AG04450 (cell line): ENCODE measurements around the gene NGRN. TPM values are rescaled to one million over a fixed set of nuclear protein-coding genes. Genes with fewer than 3 reads are reported as not detected.

Source experiments
- CTCF ChIA-PET: fragments of 300-600, 350-600 bp; formaldehyde crosslinking; extraction: SDS; loops from one replicate; lab custom pipeline; 2022; ENCODE audit warnings: antibody characterized with exemption, inconsistent platforms; lab: Charles Lee
- POLR2A ChIA-PET: fragments of 350-600 bp; formaldehyde crosslinking; extraction: SDS; loops from one replicate; lab custom pipeline; 2021; ENCODE audit warnings: antibody characterized with exemption, inconsistent platforms; lab: Yijun Ruan, JAX
- DNase-seq: peaks from one replicate; pipeline ENCODE4 v3.0.0-alpha.2; 2011; ENCODE audit warnings: low read depth, low spot score
- H3K27ac ChIP-seq: one replicate; pipeline ENCODE4 v1.5.1; 2012; ENCODE audit warnings: low read depth, low read length, control low read depth
- H3K27me3 ChIP-seq: one replicate; pipeline ENCODE4 v1.6.0; 2012; ENCODE audit warnings: low read length; ENCODE audit not compliant: control insufficient read depth, insufficient read depth
- H3K4me3 ChIP-seq: 2 replicates; pipeline ENCODE4 v1.5.1; 2011; ENCODE audit warnings: mild to moderate bottlenecking, low read depth, low read length, control low read depth
- H3K9me3 ChIP-seq: 2 replicates; pipeline ENCODE4 v1.5.1; 2012; ENCODE audit warnings: low read length; ENCODE audit not compliant: control insufficient read depth, insufficient read depth
- polyA plus RNA-seq: library from polyadenylated mRNA; depleted of rRNA; stranded (reverse); fragments of >200 nt; gene quantifications from 2 replicates; pipeline ENCODE4 v1.2.3, GENCODE V29; 2011; rRNA removed
- small RNA-seq: library from RNA; depleted of rRNA; stranded (forward); fragments of <200 nt; gene quantifications from one replicate; pipeline ENCODE3, GENCODE V24; 2012; ENCODE audit warnings: low read depth; ENCODE audit not compliant: insufficient read length
- TF ChIP-seq, protein P1 (sequence below): IDR thresholded peaks from 2 replicates; pipeline ENCODE4 v1.5.1; 2011; ENCODE audit warnings: low read depth, low read length, control low read depth, inconsistent platforms

NGRN gene
- polyA plus RNA-seq, 1 experiment = 81.8 TPM

DNA sequence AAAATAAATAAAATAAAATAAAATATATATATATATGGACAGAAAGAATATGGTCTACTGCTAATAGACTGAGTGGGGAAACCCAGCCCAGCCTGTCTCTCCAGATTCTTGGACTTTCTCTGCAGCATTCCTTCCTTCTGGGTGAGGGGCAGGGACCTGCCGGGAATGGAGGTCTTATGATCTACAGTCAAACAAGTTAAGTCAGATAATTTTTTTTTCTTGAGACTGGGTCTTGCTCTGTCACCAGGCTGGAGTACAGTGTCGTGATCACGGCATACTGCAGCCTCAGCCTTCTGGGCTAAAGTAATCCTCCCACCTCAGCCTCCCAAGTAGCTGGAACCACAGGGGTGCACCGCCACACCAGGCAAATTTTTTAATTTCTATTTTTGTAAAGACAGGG, 53.1 kb downstream of the NGRN start:
- ChIA-PET CTCF (interaction anchor here (0.7 to 5.5 kb wide), 4 partner anchors 18 to 317 kb away, joined by 3 to 237 read pairs (median 44); no protein-coding TSS in a partner anchor), POLR2A (interaction anchor here (0.6 kb wide), 1 partner anchor 243 kb away, joined by 4 read pairs; no protein-coding TSS in a partner anchor)
- no peak overlapping the region for H3K27ac ChIP-seq
- no peak overlapping the region for H3K4me3 ChIP-seq
- H3K9me3 ChIP-seq = no peaks in the 10 kb centered on the region
- no peaks in the 10 kb centered on the region for H3K27me3 ChIP-seq
- DNase-seq = no peak
- TF ChIP-seq, protein P1, sequence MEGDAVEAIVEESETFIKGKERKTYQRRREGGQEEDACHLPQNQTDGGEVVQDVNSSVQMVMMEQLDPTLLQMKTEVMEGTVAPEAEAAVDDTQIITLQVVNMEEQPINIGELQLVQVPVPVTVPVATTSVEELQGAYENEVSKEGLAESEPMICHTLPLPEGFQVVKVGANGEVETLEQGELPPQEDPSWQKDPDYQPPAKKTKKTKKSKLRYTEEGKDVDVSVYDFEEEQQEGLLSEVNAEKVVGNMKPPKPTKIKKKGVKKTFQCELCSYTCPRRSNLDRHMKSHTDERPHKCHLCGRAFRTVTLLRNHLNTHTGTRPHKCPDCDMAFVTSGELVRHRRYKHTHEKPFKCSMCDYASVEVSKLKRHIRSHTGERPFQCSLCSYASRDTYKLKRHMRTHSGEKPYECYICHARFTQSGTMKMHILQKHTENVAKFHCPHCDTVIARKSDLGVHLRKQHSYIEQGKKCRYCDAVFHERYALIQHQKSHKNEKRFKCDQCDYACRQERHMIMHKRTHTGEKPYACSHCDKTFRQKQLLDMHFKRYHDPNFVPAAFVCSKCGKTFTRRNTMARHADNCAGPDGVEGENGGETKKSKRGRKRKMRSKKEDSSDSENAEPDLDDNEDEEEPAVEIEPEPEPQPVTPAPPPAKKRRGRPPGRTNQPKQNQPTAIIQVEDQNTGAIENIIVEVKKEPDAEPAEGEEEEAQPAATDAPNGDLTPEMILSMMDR = no peak

DNA sequence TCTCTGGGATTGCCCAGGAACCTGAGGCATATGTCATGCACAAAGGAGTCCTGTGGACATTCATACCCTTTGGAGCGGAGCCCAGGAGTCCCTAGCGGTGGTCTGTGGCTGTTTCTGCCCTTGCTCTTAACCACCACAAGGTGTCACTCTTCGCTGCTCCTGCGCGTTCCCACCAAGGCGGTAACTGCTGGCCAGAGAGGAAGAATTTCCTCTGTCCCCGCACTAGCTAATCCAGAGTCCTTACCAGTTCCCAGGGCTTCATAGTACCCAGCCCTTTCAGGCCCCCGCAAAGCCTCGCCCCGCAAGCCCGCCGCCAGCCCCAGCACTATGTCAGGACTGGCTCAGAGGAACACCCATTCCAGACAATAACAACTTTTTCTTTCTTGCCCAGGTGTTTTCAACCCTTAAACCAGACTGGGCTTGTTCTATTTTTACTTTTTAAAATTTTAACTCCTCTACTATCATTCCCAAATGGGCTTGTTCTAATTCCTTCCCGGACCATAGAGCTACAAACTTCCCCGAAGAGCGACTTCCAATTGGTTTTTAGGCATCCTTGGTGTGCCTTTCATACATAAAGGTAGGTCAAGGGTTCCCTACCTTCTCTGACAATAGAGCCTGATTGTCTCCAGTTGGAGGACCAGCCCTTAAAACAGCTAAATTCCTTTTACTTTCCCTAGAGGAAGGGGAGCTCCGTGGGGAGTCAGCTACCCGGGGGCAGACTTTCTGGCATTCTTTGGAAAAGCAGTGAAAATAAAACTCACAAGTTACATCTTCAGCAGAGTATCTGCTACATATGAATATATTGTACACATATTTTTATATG, 54.8 kb downstream of the NGRN start:
- Histone ChIP-seq H3K9me3 (no peaks in the 10 kb centered on the region), H3K27me3 (no peaks in the 10 kb centered on the region), H3K4me3 (peak overlapping the region; percentile 10; the same call in 1 of the 2 replicates), H3K27ac (no peak overlapping the region)
- ChIA-PET CTCF (interaction anchor here (0.5 to 5.5 kb wide), 90 partner anchors 9 to 614 kb away, joined by 3 to 237 read pairs (median 4); partner anchors contain the start of genes HDDC3, MAN2A2, TTLL13 and ZNF774), POLR2A (interaction anchor here (0.6 to 1.3 kb wide), 3 partner anchors 92 to 361 kb away, joined by 4 to 7 read pairs (median 4); no protein-coding TSS in a partner anchor)
- TF ChIP-seq, protein P1 = peak; percentile 100
- DNase-seq = peak; percentile 71

DNA sequence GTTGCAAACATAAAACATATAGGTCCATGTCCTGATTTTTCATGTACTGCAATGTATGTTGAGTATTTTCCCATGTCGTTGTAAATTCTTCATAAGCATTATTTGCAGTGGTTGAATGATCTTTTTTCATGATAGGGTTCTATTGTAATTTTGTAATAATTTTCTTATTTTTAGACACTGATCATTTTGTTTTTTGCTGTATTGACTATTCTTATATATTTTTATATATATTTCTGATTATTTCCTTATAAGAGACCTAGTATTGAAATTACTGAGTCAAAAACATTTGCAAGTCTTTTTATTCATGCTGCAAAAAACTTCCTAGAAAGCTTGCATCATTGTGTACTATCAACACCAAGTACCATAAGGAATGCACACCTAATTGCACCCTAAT, 55.4 kb downstream of the NGRN start:
- Histone ChIP-seq H3K9me3 (no peaks in the 10 kb centered on the region), H3K27me3 (no peaks in the 10 kb centered on the region), H3K4me3 (no peak overlapping the region), H3K27ac (no peak overlapping the region)
- no peak for DNase-seq
- TF ChIP-seq, protein P1 = no peak
- ChIA-PET CTCF (interaction anchor here (0.8 to 5.5 kb wide), 34 partner anchors 9 to 612 kb away, joined by 3 to 237 read pairs (median 10); partner anchors contain the start of gene HDDC3), POLR2A (interaction anchor here (1.3 kb wide), 1 partner anchor 92 kb away, joined by 4 read pairs; no protein-coding TSS in a partner anchor)

Small RNA genes within 50 kb of the gene (small RNA-seq; reads per million reads assigned to genes)
- not detected for gene AC091167.3
- not detected for gene RN7SL736P

Other genes with a start within 250 kb of the NGRN start
- gene IDH2, start 163.2 kb upstream of the NGRN start, polyA plus RNA-seq = 84.2 and 108 TPM in 2 replicates
- gene SEMA4B, start 64.3 kb upstream of the NGRN start, polyA plus RNA-seq = 13.5 and 17.9 TPM in 2 replicates
- gene CIB1, start 31.7 kb upstream of the NGRN start, polyA plus RNA-seq = 40.4 and 55.3 TPM in 2 replicates
- 2.7 and 2.8 TPM in 2 replicates for gene GDPGP1, start 31.5 kb upstream of the NGRN start, polyA plus RNA-seq
- gene TTLL13, start 16.1 kb upstream of the NGRN start, polyA plus RNA-seq = 0.04 and 0.07 TPM in 2 replicates
- gene ZNF774, start 86.6 kb downstream of the NGRN start, polyA plus RNA-seq = 1.1 and 2.3 TPM in 2 replicates
- 141 and 170 TPM in 2 replicates for gene IQGAP1, start 122.6 kb downstream of the NGRN start, polyA plus RNA-seq